Lower leg skin (tissue), 4 donors: Measurements from ENCODE around the gene CXCL14. TPM values are rescaled to one million over a fixed set of nuclear protein-coding genes. Genes with fewer than 3 reads are reported as not detected.

Experiments
- DNase-seq, 2 donors: peaks; one replicate each; pipeline ENCODE4 v3.0.0-alpha.2; 2019; ENCODE audit warnings: low spot score in 2 of 2
- H3K4me3 ChIP-seq: fragments of 200-600 bp; sonication (generic); 2 replicates; pipeline ENCODE4 v1.5.1; 2017; ENCODE audit warnings: mild to moderate bottlenecking, low read depth; ENCODE audit not compliant: poor library complexity, severe bottlenecking
- CTCF ChIP-seq, 3 donors: fragments of 450-650 bp; IDR thresholded peaks; one replicate each; pipeline ENCODE4 v1.5.1; 2016; ENCODE audit warnings: antibody characterized with exemption in 3 of 3, mild to moderate bottlenecking in 3 of 3, moderate library complexity in 2 of 3
- POLR2A ChIP-seq, 2 donors: fragments of 450-650 bp; IDR thresholded peaks; one replicate each; pipeline ENCODE4 v1.6.1; 2016 to 2017; ENCODE audit warnings: antibody characterized with exemption in 2 of 2, mild to moderate bottlenecking in 1 of 2, moderate library complexity in 1 of 2
- WGBS, 2 donors: methylation state at CpG; one replicate each; pipeline ENCODE4 v1.1.5; 2018; 5-methylcytosine and 5-hydroxymethylcytosine counted together
- intact Hi-C: fragments of 100-400 bp; cut with DNase I; formaldehyde crosslinking; loops from one replicate; pipeline ENCODE4 v1.15.0; 2023; ENCODE audit warnings: low total_unique reads
- total RNA-seq, 4 donors: library from RNA; depleted of rRNA; stranded (reverse); fragments of >200 nt; gene quantifications; one replicate each; pipeline ENCODE4 v1.1.0, GENCODE V29; 2016

Gene CXCL14
- total RNA-seq, 4 donors from 2014 or later: 157 to 344 (median 251) TPM

GRCh38 chr5:135541807-135542502 lies 36.8 kb downstream of the CXCL14 start:
- WGBS, 2 donors: 72 to 78% methylated on average over 11 of the region's 11 CpGs
- peak in 1 of 2 donors; percentile 23 for DNase-seq
- TF ChIP-seq CTCF (IDR thresholded peaks at IDR 0.05): no peak
- no peak for TF ChIP-seq POLR2A (IDR thresholded peaks at IDR 0.05)
- intact Hi-C loops: no loop called here
- no peak overlapping the region for H3K4me3 ChIP-seq

GRCh38 chr5:135539430-135540005 lies 39.3 kb downstream of the CXCL14 start:
- 66 to 76% methylated on average over 4 of the region's 4 CpGs for WGBS, 2 donors
- no peak for TF ChIP-seq POLR2A (IDR thresholded peaks at IDR 0.05)
- TF ChIP-seq CTCF (IDR thresholded peaks at IDR 0.05): no peak
- intact Hi-C loops: no loop called here
- peak in 1 of 2 donors; percentile 53 for DNase-seq
- no peak overlapping the region for H3K4me3 ChIP-seq

GRCh38 chr5:135538261-135538660 lies 40.5 kb downstream of the CXCL14 start:
- WGBS, 2 donors: 95 to 96% methylated on average over 5 of the region's 5 CpGs
- TF ChIP-seq CTCF (IDR thresholded peaks at IDR 0.05) (no peak), POLR2A (IDR thresholded peaks at IDR 0.05) (no peak)
- intact Hi-C loops: no loop called here
- peak in 1 of 2 donors; percentile 57 for DNase-seq
- no peak overlapping the region for H3K4me3 ChIP-seq

GRCh38 chr5:135537745-135538144 lies 41.0 kb downstream of the CXCL14 start:
- DNase-seq: no peak
- no peak for TF ChIP-seq POLR2A (IDR thresholded peaks at IDR 0.05)
- no peak for TF ChIP-seq CTCF (IDR thresholded peaks at IDR 0.05)
- intact Hi-C loops: no loop called here
- H3K4me3 ChIP-seq: no peak overlapping the region
- WGBS, 2 donors: 91 to 95% methylated on average over 2 of the region's 2 CpGs

GRCh38 chr5:135537271-135537670 lies 41.5 kb downstream of the CXCL14 start:
- H3K4me3 ChIP-seq: no peak overlapping the region
- DNase-seq: peak in 1 of 2 donors; percentile 61
- intact Hi-C loops: no loop called here
- WGBS, 2 donors: 74 to 80% methylated on average over 7 of the region's 7 CpGs
- TF ChIP-seq POLR2A (IDR thresholded peaks at IDR 0.05) (no peak), CTCF (IDR thresholded peaks at IDR 0.05) (no peak)
